Globus pallidus (tissue), 1 donor: ENCODE results near the gene BICD2.
A peak's percentile ranks its signal among the peaks of the same experiment; 100 is the strongest.

Experiments used
- DNase-seq: peaks from one replicate; pipeline ENCODE4 v3.0.0-alpha.2; 2015; ENCODE audit warnings: low spot score

Gene BICD2

DNA sequence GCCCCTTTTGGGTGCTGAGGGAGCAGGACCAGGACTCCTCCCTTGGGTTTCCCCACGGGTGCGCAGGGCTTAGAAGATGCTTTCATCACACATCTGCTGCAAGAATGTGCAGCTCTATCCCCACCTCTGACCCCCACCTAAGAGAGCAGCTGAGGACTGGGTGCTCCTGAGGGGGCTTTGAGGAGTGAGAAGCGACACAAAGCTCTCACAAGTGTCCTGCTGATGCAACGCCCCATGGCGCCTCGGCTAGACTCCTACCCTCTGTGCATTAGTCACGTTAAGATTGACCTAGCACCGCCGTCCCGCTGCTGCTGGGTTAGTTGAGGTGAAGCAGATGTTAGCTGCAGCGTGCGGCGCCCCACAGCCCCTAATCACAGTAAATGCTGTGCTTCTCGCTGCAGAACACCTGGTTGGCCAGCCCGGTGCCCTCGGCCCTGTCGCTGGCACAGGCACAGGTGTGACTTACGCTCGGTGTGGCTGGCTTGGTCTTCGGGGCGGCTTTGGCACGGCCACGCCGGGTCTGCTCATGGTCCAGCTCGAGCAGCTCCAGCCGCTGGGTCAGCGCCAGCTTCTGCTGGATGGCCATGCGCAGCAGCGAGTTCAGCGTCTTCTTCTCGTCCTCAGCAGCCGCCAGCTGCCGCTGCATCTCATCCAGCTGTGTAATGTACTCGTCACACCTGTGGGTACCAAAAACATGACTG lies 49.7 kb downstream of the BICD2 start:
- DNase-seq = no peak

DNA sequence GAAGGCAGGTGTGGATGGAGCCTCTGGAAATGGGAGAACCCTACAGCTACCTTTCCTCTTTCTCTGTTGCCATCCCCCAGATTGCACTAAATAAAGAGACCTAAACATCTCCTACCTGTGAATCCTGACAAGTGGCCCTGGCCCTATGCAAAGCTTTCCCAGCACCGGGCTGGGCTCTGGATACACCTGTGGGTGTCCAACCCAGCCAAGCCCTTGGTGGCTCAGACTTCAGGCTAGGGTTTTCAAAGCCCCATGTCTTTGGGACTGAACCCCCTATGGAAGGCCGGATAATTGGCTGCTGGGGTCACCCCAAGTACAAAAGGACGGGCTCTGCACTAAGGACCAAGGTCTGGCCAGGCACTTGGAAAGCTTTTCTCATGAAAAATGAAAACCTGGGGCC lies 50.6 kb downstream of the BICD2 start:
- DNase-seq = no peak

DNA sequence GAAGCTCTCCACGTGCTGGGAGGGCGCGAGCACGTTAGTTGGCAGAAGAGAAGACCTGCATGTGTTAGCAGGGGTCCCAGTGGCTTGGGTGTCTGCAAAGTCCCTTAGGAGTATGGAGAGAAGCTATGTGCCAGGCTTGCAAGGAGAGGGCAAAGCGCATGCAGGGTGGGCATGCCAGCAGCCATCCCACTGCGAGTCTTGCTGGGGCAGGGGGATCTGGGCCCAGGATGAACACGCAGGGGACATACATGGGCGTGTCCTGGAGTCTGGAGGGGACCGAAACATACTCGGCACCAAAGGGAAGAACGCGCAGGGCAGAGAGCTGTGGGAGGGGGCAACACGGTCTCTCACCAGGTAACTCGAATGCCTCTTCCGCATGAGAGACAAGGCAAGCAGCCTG lies 51.1 kb downstream of the BICD2 start:
- DNase-seq = no peak

DNA sequence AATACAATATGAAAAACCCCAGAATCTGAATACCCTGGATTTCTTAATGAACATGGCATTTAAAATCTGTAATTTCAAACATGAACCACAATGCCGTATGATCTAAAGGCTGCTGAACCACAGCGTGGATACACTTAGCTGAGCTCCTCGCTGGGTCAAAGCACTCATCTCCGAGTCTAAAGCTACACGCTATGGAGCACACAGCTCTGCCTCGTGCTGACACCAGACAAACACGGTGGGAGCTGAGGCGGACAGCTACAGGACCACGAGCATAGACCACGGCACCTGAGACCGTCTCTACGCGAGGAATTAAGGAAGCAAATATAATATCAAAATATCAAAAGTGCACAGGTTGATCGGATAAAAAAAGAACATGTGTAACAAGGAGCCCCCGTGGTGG lies 51.9 kb downstream of the BICD2 start:
- no peak for DNase-seq

DNA sequence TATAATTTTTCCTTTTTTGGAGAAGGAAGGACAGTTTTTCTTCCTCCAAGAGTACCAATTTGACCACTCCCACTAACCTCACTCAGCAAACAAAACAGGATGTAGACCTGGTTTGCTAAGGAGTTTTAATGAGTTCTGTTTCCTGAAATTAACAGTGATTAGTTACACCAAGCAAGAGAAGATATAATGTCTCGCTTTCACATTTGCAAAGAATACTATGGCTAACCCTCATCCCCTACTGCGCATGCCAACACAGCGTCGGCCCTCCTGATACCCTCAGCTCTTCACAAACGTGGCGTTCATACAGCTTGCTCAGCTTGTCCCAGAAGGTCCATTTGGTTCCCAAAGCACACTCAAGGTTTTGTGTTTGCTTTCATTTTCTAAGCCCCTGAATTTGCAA lies 52.8 kb downstream of the BICD2 start:
- DNase-seq = no peak

DNA sequence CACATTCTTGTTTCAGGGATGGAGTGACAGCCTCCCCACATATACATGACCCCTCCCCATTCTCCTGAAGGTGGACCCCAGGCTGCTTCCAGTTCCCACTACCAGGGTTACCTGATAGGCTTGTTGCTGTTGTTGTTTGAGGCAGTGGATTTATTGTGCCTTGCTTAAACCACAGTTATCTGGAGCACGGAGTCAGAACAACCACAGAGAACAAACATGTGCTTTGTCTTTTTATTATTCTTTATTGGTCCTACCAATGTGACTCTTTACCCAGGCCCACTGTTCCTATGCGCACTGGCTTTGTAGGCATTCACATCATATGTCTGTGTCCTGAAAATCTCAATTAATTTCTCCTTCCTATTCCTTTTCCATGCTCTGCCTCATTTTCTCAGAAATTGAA lies 53.5 kb downstream of the BICD2 start:
- DNase-seq = no peak

DNA sequence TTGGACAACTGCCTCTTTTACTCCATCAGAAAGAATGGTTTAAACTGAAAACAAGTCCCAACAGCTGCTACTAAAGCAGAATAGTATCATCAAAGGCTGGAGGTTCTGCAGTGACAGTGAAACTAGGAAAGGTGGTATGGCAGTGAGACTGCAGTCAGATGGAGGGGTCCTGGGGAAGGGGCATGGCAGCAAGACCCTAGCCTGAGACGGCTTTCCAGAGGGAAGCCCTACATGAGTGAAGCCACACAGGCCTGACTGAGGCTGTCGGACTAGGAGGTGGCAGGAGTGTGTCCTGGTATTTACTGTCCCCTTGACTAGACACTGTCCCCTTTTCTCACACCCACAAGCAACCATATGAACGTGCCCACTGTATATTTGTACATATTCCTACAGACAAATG lies 54.3 kb downstream of the BICD2 start:
- no peak for DNase-seq

DNA sequence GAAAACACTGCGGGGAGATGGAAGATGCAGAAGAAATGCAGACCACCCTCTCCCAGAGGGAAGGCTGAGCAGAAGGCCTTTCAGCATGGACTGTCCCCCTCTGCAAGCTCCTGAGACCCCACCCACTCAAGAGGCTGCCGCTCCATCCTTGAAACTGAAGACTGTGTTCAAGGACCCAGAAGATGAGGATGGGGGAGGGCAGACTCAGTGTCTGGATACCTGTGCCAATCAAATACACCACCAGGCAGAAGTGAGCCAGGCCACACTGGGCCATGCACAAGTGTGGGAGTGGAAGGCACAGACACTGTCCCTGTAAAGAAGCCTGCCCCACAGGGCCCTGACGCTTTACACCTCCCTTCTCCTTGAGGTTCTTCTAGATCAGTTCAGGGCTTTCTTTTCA lies 54.7 kb downstream of the BICD2 start:
- no peak for DNase-seq

DNA sequence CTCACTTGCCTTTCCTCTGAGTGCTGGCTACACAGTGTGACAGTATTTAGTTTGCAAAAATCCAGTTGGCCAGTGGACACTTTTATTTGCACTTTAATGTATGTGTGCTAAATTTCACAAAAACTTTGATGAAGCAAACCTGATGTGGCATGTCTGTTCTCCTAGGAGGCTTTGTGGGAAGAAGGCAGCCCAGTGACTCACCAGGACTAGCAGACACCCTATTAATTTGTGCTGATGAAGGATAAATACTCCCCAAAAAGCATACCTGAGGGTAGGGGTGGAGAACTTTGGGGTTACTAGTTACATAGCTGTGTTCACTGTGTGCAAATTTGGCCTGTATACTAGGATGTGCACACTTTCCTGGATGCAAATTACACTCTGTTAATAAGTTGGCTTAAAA lies 55.4 kb downstream of the BICD2 start:
- no peak for DNase-seq

DNA sequence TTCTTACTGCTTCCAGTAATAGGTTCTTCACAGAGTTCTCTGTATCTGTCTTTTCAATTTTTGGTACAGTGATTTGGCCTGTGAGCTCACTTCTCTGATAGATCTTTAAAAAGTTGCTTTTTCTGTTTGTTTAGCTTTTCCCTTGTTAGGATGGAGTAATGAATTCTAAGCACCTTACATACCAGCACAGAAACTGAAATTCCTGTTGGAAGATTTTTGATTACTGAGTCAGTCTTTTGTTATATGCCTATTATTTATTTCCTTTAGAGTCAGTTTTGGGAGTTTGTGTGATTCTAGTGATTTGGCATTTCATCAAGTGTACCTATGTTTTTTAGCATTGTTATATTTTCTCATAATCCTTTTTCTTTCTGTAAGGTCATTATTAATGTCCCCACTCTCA lies 57.1 kb downstream of the BICD2 start:
- DNase-seq = no peak

DNA sequence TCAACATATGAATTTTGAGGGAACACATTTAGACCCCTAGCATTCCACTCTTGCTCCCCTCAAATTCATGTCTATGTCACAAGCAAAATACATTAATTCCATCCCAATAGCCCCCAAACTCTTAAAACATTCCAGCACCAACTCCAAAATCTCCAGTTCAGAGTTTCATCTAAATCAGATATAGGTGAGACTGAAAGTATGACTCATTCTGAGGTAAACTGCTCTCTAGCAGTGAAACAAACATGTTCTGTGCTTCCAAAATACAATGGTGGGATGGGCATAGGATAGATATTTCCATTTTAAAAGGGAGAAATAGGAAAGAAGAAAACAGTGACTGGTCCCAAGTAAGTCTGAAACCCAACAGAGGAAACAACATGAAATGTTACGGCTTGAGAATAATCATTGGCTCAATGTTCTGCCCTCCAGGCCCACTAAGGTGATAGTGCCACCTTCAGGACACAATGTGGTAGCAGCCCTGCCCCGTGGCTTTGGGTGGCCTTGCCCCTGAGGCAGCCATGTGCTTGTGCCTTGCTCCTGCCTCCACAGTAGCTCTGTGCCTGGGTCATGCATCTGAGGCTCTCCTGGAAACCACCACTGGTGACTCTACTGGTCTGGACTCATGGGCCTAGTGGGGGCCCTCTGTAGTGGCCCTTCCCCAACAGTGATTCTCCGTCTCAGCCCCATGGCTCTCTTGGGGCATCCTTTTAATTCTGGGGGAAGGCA lies 58.3 kb downstream of the BICD2 start:
- no peak for DNase-seq

DNA sequence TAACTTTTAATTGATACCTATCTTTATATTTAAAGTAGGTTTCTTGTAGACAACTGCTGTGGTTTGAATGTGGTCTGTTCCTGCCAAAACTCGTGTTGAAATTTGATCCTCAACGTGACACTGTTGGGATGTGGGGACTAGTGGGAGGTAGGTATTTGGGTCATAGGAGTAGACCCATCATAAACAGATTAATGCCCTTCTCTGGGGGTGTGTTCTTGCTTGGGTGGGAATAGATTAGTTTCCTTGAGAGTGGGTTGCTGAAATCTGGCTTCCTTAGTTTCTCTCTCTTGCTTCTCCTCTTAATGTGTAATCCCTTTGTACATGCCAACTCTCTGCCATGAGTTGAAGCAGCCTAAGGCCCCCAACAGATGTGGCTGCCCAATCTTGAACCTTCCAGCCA lies 60.1 kb downstream of the BICD2 start:
- DNase-seq = no peak

DNA sequence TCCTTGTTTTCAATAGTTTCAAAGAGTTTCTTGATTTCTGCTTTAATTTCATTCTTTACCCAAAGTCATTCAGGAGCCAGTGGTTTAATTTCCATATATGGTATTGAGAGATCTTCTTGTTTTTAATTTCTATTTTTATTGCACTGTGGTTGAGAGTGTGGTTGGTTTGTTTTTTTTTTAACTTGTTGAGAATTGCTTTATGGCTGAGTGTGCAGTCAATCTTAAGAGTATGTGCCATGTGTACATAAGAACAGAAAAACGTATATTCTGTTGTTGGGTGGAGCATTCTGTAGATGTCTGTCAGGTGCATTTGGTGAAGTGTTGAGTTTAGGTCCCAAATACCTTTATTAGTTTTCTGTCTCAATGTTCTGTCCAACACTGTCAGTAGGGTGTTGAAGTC lies 68.0 kb downstream of the BICD2 start:
- DNase-seq = no peak

DNA sequence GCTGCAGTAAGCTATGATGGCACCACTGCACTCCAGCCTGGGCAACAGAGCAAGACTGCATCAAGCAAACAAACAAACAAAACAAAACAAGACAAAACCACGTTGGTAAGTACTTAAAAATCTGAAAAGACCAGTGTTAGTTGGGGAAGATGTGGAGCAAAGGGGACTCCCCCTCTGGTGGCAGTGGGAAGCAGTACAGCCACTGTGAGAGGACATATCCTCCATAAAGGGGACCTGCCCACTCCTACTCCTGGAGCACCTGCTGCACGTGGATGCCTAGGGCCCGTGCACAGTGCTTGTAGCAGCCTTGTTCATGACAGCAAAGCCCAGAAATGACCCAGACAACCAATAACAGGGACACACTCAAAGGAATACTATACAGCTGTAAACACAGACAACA lies 77.7 kb downstream of the BICD2 start:
- no peak for DNase-seq

DNA sequence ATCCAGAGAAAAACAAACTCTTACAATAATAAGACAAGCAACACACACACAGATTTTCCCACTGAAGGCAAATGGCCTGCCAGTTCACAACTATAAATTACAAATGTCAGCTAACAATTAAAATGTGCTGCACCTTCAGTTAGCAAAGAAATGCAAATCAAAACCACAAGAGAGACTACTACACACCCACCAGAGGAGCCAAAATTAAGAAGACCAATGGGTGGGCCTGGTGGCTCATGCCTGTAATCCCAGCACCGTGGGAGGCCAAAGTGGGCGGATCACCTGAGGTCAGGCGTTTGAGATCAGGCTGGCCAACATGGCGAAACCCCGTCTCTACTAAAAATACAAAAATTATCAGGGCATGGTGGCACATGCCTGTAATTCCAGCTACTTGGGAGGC lies 79.6 kb downstream of the BICD2 start:
- DNase-seq = no peak

DNA sequence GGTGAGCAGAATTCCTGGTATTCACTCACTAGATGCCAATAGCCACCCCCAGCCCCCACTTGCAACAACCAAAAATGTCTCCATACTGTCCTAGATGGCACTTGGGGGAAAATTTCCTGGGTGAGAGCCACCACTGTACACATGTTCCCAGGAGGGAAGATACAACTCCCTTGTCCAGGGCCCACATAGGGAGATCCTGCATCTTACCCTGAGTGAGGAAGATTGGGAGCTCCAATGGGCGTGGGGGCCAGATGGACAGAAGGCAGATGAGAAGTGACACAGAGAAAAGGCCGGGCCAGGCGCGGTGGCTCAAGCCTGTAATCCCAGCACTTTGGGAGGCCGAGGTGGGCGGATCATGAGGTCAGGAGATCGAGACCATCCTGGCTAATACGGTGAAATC lies 82.4 kb downstream of the BICD2 start:
- no peak for DNase-seq

DNA sequence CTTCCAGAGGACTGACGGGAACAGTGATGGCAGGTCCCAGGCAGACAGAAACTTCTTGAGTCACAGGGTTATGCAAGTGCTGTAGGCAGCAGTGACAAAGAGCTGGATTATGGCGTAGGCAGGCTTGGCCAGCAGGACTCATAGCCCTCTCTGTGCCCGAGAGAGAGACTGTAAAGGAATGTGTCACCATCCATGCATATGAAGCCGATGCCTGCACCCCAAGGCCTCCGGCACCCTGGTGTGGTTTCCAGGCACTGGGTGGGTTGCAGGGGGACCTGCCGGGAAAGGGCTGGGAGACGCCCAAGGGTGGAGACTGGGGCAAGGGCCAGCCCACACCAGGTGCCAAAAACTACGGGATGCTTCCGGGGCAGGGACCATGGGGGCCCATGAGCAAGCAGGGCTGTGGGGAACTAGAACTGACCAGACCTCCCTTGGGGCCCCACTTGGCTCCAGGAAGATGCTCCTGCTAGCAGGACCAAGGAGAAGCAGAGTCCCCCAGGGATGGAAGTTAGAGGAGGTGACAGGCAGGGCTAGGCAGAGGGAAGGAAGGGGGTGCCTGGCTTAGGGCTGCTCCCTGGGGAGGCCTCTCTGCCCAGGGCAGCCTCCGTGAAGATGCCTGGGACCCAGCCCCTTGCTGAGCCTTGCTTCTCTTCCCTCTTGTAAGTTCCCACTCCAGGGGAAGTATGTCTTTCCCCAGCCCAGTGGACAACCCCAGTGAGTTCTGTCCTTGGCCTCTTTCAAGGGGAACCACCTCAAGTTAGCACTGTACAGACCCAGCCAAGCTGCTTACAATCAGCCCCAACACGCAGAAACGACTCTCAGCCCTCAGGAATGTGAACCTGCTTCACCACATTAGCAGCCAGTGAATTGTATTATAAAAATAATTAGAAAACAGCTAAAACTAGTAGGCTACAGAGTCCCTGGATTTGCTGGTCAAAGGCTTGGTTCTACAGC lies 84.2 kb downstream of the BICD2 start:
- no peak for DNase-seq

DNA sequence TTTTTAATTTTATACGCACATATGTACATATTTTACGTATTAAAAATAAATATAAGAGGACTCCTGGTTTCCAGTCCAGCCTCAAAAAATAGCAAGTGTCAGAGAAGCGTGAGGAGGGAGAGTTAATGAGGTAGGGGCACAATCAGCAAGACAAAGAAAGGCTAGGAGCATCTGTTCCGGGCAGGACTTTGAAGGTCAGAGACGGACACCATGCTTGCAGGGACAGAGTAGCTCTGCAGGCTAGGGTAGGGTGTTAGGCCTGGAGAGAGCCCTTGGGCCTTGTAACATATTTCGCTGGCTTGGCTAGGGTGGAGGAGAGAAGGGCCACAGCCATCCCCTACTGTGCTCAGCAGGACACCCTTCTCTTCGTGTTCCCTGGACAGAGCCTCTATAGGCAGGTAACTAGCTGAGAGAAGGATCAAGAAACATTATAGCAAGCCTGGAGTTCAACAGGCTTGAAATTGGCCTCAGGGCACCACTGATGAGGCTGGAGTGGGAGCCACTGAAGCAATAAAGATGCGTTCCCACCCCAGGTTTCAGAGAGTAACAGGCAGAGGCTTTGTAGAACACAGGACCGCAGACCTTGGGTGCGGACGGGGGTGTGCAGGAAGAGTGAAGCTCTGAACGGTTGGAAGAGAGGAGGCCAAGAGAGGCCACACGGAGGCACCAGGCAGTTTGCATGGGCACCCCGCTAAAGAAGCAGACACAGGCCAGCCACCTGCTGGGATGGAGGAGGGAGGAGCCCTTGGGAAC lies 85.0 kb downstream of the BICD2 start:
- no peak for DNase-seq

DNA sequence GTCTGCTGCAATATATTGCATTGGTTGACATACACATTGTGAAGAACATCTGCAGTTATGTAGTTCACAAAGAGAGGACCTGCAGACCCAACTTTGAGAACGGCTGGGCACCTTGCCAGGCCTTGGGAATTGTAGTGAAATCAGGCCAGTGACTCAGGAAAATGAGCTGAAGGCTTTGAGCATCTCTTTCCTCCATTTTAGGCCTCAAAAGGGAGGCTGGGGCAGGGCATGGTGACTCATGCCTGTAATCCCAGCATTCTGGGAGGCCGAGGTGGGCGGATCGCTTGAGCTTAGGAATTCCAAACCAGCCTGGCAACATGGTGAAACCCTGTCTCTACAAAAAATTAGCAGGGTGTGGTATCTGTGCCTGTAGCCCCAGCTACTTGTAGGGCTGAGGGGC lies 93.3 kb downstream of the BICD2 start:
- DNase-seq = no peak

DNA sequence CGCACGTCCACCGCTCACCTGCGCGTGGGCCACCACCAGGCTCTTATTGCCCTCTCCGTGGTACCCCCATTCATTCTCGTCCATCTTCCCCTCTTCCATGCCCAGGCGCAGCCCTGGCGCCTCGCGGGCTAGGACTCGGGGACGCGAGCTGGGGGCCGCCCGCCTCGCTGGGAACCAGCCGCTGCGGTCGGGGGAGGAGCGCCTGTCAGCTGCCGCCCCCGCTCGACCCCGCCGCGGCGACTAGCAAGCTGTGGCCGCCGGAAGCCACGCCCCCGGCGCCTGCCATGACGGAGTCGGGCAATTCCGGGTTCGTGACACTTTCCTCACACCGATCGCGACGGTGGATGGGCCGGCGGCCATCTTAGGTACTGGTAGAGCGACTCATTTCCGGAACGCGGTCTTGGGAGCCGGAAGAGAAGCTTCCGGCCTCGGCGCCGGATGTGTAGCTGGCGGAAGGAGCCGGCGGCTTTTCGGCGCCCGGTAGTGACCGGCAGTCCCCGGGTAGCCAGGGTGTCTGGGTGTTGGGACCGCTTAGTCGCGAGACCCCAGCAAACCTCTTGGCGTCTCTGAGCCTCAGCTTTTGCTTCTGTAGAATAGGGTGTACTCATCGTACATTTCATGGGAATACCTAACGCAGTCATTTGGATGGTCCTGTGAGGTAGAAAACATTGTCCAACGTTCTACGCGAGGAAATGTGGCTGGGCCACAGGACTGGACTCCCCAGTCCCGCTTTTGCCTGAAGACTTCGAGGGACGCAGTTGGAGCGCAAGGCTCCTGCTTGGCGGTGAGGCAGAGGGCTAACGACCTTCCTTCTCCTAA lies 94.5 kb downstream of the BICD2 start, which contains the start of gene IPPK:
TSS of gene IPPK (minus strand) at position 242 of the 819 bp plus-strand sequence. CDS start at position 99, 143 bp downstream.
- peak; percentile 97 for DNase-seq

DNA sequence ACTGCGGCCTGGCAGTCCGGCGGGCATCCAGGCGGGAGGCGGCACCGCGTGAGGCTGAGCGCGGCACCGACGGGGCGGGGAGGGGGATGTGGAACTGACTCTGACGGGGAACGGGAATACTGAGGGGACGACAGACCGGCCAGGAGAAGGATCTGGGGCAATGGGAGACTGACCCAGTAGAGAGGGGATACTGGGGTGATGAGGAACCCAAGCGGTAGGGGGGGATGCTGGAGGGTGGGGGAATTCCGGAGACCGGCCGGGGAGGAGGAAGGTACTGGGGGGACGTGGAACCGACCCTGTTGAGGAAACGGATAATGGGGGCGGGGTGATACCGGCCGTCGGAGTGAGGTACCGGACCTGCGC lies 95.1 kb downstream of the BICD2 start:
- DNase-seq = no peak
